ENCODE results near the gene HSD17B3.

- no peak for TF ChIP-seq CTCF (IDR thresholded peaks at IDR 0.05)
- no peak for TF ChIP-seq POLR2AphosphoS5 (IDR thresholded peaks at IDR 0.05; ENCODE audit: insufficient read depth in 1 of 2, low read depth in 1 of 2)
- TF ChIP-seq POLR2A (IDR thresholded peaks at IDR 0.05), result no peak
Measured at GRCh38 chr9:96270236-96270744, 31.7 kb downstream of the HSD17B3 start.

Data from vagina (tissue), 2 donors.